Mucosa of descending colon (tissue), 3 donors: ENCODE measurements around the gene SFMBT2. TPM values are rescaled to one million over a fixed set of nuclear protein-coding genes. Genes with fewer than 3 reads are reported as not detected.

ENCODE experiments used
- ATAC-seq: fragments of 200-7000 bp; cut with Tn5 transposase; one replicate; pipeline ENCODE4 v1.9.1; 2020; ENCODE audit warnings: mild to moderate bottlenecking, moderate library complexity
- DNase-seq, 3 donors: peaks; one replicate each; pipeline ENCODE4 v3.0.0-alpha.2; 2020
- H3K36me3 ChIP-seq: fragments of 200-600 bp; one replicate; pipeline ENCODE4 v1.8.0; 2021; ENCODE audit warnings: low read depth, mild to moderate bottlenecking
- H3K4me1 ChIP-seq: fragments of 200-600 bp; one replicate; pipeline ENCODE4 v1.8.0; 2021; ENCODE audit warnings: low read depth, mild to moderate bottlenecking
- H3K4me3 ChIP-seq: fragments of 200-600 bp; one replicate; pipeline ENCODE4 v1.8.0; 2021; ENCODE audit warnings: mild to moderate bottlenecking
- H3K9me3 ChIP-seq: fragments of 200-600 bp; one replicate; pipeline ENCODE4 v1.8.0; 2021; ENCODE audit warnings: mild to moderate bottlenecking
- CTCF ChIP-seq: fragments of 200-600 bp; IDR thresholded peaks from one replicate; pipeline ENCODE4 v1.8.0; 2022; ENCODE audit warnings: antibody characterized with exemption, mild to moderate bottlenecking
- intact Hi-C, 2 donors: fragments of 100-400 bp; cut with DNase I in 1 of 2; cut with micrococcal nuclease in 1 of 2; formaldehyde crosslinking; loops; one replicate each; pipeline versions ENCODE4 v1.11.0 to v1.11.1; 2022; cut with DNase I, micrococcal nuclease
- total RNA-seq, 3 donors: library from RNA; stranded (reverse); fragmentation: NEBNext Ultra II Directional in 2 of 3; extraction: Animal tissue kit (Norgen Biotek cat#: 25700) in 2 of 3; gene quantifications; one replicate each; pipeline versions ENCODE4 v1.2.1 to v1.2.4, GENCODE V29; 2021 to 2023
- donor health status: DM: no; HTN: no; CAD: no; lungs with moderate emphysema.
- donor health status: DM: no; HTN: no; CAD: no.
- donor health status: DM: no; HTN: yes; CAD: no.

The SFMBT2 gene
- total RNA-seq, 3 donors from 2014 or later: 3.9 to 8.8 (median 5.7) TPM

DNA sequence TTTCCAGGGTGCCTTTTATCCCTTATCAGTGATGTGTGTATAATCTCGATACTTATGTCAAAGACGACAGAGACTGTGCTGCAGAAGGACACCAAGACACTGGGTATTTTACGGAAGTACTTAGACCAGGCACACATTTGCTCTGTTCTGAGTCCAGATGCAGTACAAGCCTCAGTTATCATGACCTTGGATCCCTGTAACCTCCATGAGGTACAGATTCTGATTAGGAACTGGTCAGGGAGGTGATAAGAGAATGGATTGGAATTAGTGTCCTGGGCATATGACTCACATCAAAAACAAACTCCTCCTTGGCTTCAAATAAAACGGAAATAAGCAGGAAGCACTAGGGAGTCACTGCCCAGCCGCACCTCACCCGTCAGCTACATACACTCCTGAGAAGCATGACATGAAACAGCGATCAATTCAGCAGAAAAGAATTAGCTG lies 146.5 kb downstream of the SFMBT2 start:
- intact Hi-C loops: loop anchor here in 1 of 2 donors (10.0 kb wide), 1 partner anchor 150 kb away; the partner anchor contains the start of gene SFMBT2
- Histone ChIP-seq H3K9me3 (no peaks in the 10 kb centered on the region), H3K4me3 (no peak overlapping the region), H3K36me3 (no peaks in the 10 kb centered on the region), H3K4me1 (no peaks in the 10 kb centered on the region)
- no peak for TF ChIP-seq CTCF
- ATAC-seq: no peak
- DNase-seq: no peak

- no peak overlapping the region for H3K4me3 ChIP-seq
- TF ChIP-seq CTCF: no peak
- no peaks in the 10 kb centered on the region for H3K9me3 ChIP-seq
- no peaks in the 10 kb centered on the region for H3K36me3 ChIP-seq
- DNase-seq (no peak), ATAC-seq (no peak)
- intact Hi-C loops: loop anchor here in 1 of 2 donors (10.0 kb wide), 1 partner anchor 151 kb away; the partner anchor contains the start of gene SFMBT2
- H3K4me1 ChIP-seq: no peaks in the 10 kb centered on the region
Measured at GRCh38 chr10:7263616-7264015, 147.2 kb downstream of the SFMBT2 start.

DNA sequence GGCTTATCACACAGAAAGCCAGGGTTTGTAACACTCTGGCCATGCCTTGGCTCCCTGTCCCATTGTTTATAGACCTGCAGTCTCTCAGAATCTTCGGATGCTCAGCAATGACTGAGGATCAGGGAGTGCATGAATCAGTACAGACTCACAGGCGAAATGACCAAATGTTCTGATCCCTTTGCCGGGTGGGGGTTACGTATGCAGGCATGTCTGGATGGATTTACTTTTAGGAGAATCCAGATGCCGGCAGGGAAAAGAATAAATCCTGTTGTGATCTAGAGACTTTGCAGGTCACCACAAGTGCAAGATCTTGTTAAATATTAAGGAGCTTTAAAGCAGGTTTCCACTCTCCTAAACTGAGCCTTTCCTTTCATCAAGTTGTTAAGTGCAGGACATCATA lies 149.5 kb downstream of the SFMBT2 start:
- DNase-seq (no peak), ATAC-seq (no peak)
- no peak for TF ChIP-seq CTCF
- no peak overlapping the region for H3K4me3 ChIP-seq
- no peaks in the 10 kb centered on the region for H3K36me3 ChIP-seq
- no peaks in the 10 kb centered on the region for H3K9me3 ChIP-seq
- H3K4me1 ChIP-seq: no peaks in the 10 kb centered on the region
- intact Hi-C loops: loop anchor here (2.0 to 10.0 kb wide), 2 partner anchors 147 to 153 kb away; partner anchors contain the start of gene SFMBT2 (in 1 of the 2)

GRCh38 chr10:7260912-7261311 lies 149.9 kb downstream of the SFMBT2 start:
- Histone ChIP-seq H3K4me3 (no peak overlapping the region), H3K4me1 (no peaks in the 10 kb centered on the region), H3K36me3 (no peaks in the 10 kb centered on the region), H3K9me3 (no peaks in the 10 kb centered on the region)
- DNase-seq: no peak
- TF ChIP-seq CTCF: no peak
- intact Hi-C loops: loop anchor here (2.0 to 10.0 kb wide), 2 partner anchors 148 to 154 kb away; partner anchors contain the start of gene SFMBT2 (in 1 of the 2)
- no peak for ATAC-seq

DNA sequence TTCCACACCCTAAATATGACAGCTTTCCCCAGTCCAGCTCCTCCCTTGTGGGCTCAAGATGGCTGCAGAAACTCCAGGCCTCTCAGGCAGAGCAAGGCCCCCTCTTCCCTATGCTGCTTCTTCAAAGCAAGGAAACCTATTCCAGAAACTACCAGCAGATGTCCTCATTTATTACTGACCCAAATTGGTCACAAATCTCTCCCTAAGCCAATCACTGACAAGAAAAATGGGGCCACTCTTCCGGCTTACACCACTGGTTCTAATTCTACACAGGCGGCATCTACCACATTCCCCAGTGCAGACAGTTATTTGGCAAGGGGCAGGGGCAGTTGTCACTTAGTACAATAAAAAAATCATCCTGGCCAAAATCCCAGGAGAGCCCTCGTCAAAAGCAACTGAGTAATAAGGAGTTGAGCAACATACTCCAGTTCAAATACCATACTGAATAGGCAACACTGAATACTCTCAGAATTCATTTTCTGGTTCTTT lies 150.4 kb downstream of the SFMBT2 start:
- H3K4me1 ChIP-seq: no peaks in the 10 kb centered on the region
- H3K4me3 ChIP-seq: no peak overlapping the region
- intact Hi-C loops: loop anchor here (2.0 to 10.0 kb wide), 2 partner anchors 148 to 154 kb away; partner anchors contain the start of gene SFMBT2 (in 1 of the 2)

More for the DNA sequence above, 150.4 kb downstream of the SFMBT2 start:
- peak in 1 of 3 donors; percentile 39 for DNase-seq
- TF ChIP-seq CTCF: peak; percentile 21
- peak; percentile 68 for ATAC-seq
- Histone ChIP-seq H3K9me3 (no peaks in the 10 kb centered on the region), H3K36me3 (no peaks in the 10 kb centered on the region)
